Testis (tissue), 3 donors: ENCODE measurements around the gene LIF. TPM values are rescaled to one million over a fixed set of nuclear protein-coding genes. Genes with fewer than 3 reads are reported as not detected.

Experiments used
- DNase-seq: peaks from one replicate; pipeline ENCODE4 v3.0.0-alpha.2; 2019
- H3K27ac ChIP-seq, 2 donors: fragments of 200-600 bp; sonication (generic); one replicate each; pipeline ENCODE4 v1.5.1; 2019
- H3K27me3 ChIP-seq: fragments of 200-600 bp; sonication (generic); one replicate; pipeline ENCODE4 v1.5.1; 2019
- H3K36me3 ChIP-seq: fragments of 200-600 bp; sonication (generic); one replicate; pipeline ENCODE4 v1.5.1; 2017; ENCODE audit warnings: low read depth; ENCODE audit errors: missing control alignments
- H3K4me1 ChIP-seq: fragments of 200-600 bp; sonication (generic); one replicate; pipeline ENCODE4 v1.5.1; 2019
- H3K4me3 ChIP-seq, 2 donors: fragments of 200-600 bp; sonication (generic); one replicate each; pipeline ENCODE4 v1.5.1; 2017 to 2019
- H3K9me3 ChIP-seq: fragments of 200-600 bp; sonication (generic); one replicate; pipeline ENCODE4 v1.5.1; 2017
- POLR2A ChIP-seq: fragments of 450-650 bp; IDR thresholded peaks from one replicate; pipeline ENCODE4 v1.6.1; 2017; ENCODE audit warnings: antibody characterized with exemption, mild to moderate bottlenecking, moderate library complexity
- WGBS, 2 donors: methylation state at CpG; one replicate each; pipeline ENCODE4 v1.1.5; 2018; 5-methylcytosine and 5-hydroxymethylcytosine counted together
- intact Hi-C: fragments of 100-400 bp; cut with DNase I; formaldehyde crosslinking; loops from one replicate; pipeline ENCODE4 v1.15.1; 2023; ENCODE audit warnings: low total_unique reads
- polyA plus RNA-seq: library from polyadenylated mRNA; stranded (reverse); fragments of 350-450 nt; fragmentation: Illumina TruSeq; extraction: RNeasy Lipid Tissue Mini Kit (QIAGEN cat#74804); gene quantifications from one replicate; pipeline ENCODE4 v1.2.3, GENCODE V29; 2014; ENCODE audit warnings: low read depth, low replicate concordance; ENCODE audit not compliant: insufficient read depth
- total RNA-seq, 2 donors: library from RNA; depleted of rRNA; stranded (reverse); fragments of >200 nt; gene quantifications; one replicate each; pipeline ENCODE4 v1.2.3, GENCODE V29; 2016
- TF ChIP-seq, protein P1 (sequence below), 3 experiments: fragments of 450-650 bp in 2 of 3; fragments of 200-600 bp in 1 of 3; sonication (generic) in 1 of 3; IDR thresholded peaks; one replicate each; pipeline ENCODE4 v1.5.1; 2016 to 2019; ENCODE audit warnings: antibody characterized with exemption in 3 of 3, mild to moderate bottlenecking in 2 of 3, moderate library complexity in 1 of 3

Gene LIF
- total and polyA plus RNA-seq, 3 donors from 2014 or later = 0.08 to 1.4 (median 1.4) TPM

GRCh38 chr22:30196141-30196879, 50.2 kb downstream of the LIF start:
- no peaks in the 10 kb centered on the region for H3K36me3 ChIP-seq
- H3K27me3 ChIP-seq = no peaks in the 10 kb centered on the region
- peaks cover 13% of the 10 kb centered on the region for H3K4me1 ChIP-seq
- no peak overlapping the region for H3K4me3 ChIP-seq
- peak overlapping the region; percentile 39 to 75 for H3K27ac ChIP-seq
- intact Hi-C loops = no loop called here
- WGBS, 2 donors = 35% methylated on average over 4 to 11 of the region's 11 CpGs
- TF ChIP-seq, protein P1, sequence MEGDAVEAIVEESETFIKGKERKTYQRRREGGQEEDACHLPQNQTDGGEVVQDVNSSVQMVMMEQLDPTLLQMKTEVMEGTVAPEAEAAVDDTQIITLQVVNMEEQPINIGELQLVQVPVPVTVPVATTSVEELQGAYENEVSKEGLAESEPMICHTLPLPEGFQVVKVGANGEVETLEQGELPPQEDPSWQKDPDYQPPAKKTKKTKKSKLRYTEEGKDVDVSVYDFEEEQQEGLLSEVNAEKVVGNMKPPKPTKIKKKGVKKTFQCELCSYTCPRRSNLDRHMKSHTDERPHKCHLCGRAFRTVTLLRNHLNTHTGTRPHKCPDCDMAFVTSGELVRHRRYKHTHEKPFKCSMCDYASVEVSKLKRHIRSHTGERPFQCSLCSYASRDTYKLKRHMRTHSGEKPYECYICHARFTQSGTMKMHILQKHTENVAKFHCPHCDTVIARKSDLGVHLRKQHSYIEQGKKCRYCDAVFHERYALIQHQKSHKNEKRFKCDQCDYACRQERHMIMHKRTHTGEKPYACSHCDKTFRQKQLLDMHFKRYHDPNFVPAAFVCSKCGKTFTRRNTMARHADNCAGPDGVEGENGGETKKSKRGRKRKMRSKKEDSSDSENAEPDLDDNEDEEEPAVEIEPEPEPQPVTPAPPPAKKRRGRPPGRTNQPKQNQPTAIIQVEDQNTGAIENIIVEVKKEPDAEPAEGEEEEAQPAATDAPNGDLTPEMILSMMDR (IDR thresholded peaks at IDR 0.05) = no peak
- no peak for TF ChIP-seq POLR2A
- no peaks in the 10 kb centered on the region for H3K9me3 ChIP-seq
- DNase-seq = peak; percentile 63

DNA sequence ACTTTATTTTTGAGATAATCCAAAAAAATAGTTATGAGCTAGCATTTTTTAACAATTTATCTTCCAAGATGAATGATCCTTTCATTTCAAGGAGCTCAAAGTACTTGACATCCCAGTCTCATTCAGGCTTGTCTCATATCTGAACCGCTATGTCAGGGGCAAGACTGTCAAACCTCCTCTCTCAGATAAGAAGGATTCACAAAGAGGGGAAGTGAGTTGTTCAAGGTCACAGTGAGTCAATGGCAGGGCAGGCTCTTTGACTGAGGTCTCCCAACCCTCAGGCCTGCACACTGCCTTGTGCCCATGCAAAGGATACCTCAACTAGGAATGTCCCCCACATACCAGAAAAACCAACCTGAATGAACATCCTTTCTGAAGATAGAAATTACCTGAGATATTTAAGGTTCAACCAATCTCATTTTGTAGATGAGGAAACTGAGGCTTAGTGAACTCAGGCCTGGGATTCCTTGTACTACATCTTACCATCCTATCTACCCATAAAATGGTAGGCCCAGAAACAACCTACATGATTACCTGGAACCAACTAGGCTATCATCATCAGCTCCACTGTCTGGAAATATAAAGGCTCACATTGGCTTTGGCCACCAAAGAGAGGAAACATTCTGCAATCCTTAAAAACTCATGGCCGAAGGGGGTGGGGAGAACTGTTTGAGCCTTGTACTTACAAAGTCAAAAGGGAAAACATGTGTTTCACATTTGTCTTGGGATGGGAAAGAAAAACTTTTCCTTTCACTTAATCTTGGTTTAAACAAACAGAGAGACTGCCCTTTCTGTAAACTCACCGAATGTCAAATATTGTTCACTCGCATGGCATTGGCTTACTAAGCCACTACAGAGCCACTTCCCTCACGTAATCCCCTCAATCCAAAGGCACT, 51.1 kb downstream of the LIF start:
- TF ChIP-seq, protein P1 (IDR thresholded peaks at IDR 0.05) = no peak
- no peak for TF ChIP-seq POLR2A
- no peak overlapping the region for H3K4me3 ChIP-seq

DNA sequence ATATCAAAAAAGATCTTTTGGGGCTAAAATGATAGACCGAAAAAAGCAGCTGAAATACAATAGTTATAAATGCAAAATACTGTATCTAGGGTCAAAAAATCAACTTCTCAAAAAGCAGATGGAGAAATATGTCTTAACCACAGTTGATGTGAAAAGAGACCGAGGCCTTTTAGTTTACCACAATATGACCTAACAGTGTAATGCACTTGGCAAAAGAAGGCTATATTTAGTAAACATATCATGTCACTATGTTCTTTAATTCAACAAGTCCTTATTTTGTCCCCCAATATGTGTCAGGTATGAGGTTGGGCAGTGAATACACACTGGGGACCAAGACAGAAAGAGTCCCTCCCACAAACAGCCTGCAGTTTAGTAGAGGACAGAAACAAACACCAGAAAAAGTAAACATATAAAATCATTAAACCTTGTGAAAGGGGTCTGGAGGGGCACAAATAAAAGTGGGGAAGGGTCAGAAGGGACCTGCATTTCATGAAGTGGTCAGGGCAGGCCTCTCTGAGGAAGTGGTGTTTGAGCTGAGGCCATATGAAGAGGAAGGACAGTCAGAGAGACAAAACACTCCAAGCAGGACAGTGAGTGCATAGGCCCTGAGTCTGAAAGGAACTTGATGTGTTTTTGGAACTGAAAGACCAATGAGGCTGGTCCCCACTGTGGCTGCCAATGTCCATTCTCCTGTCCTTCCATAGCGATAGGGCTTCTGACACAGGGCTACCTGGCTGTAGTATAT, 53.4 kb downstream of the LIF start:
- H3K4me1 ChIP-seq = peaks cover 13% of the 10 kb centered on the region
- no peak for TF ChIP-seq POLR2A
- TF ChIP-seq, protein P1 (IDR thresholded peaks at IDR 0.05) = no peak
- WGBS, 2 donors = 97 to 99% methylated on average over 3 of the region's 3 CpGs
- H3K4me3 ChIP-seq = no peak overlapping the region
- no peaks in the 10 kb centered on the region for H3K27me3 ChIP-seq
- no peak overlapping the region for H3K27ac ChIP-seq
- no peaks in the 10 kb centered on the region for H3K36me3 ChIP-seq
- no peaks in the 10 kb centered on the region for H3K9me3 ChIP-seq
- no peak for DNase-seq
- intact Hi-C loops = no loop called here

More for the DNA sequence above, 51.1 kb downstream of the LIF start:
- 54 to 60% methylated on average over 5 of the region's 5 CpGs for WGBS, 2 donors
- DNase-seq = no peak
- no peaks in the 10 kb centered on the region for H3K27me3 ChIP-seq
- peaks cover 13% of the 10 kb centered on the region for H3K4me1 ChIP-seq
- peak overlapping the region; percentile 39 to 75 for H3K27ac ChIP-seq
- intact Hi-C loops = no loop called here
- H3K9me3 ChIP-seq = no peaks in the 10 kb centered on the region
- H3K36me3 ChIP-seq = no peaks in the 10 kb centered on the region

GRCh38 chr22:30192427-30192826, 54.1 kb downstream of the LIF start:
- 95 to 100% methylated on average over 1 of the region's 1 CpG for WGBS, 2 donors
- H3K36me3 ChIP-seq = no peaks in the 10 kb centered on the region
- no peak for DNase-seq
- H3K9me3 ChIP-seq = no peaks in the 10 kb centered on the region
- H3K4me3 ChIP-seq = no peak overlapping the region
- TF ChIP-seq, protein P1 (IDR thresholded peaks at IDR 0.05) = no peak
- intact Hi-C loops = no loop called here
- no peaks in the 10 kb centered on the region for H3K27me3 ChIP-seq
- H3K27ac ChIP-seq = no peak overlapping the region
- peaks cover 13% of the 10 kb centered on the region for H3K4me1 ChIP-seq
